ENCODE results near the gene SUPT7L.

DNA sequence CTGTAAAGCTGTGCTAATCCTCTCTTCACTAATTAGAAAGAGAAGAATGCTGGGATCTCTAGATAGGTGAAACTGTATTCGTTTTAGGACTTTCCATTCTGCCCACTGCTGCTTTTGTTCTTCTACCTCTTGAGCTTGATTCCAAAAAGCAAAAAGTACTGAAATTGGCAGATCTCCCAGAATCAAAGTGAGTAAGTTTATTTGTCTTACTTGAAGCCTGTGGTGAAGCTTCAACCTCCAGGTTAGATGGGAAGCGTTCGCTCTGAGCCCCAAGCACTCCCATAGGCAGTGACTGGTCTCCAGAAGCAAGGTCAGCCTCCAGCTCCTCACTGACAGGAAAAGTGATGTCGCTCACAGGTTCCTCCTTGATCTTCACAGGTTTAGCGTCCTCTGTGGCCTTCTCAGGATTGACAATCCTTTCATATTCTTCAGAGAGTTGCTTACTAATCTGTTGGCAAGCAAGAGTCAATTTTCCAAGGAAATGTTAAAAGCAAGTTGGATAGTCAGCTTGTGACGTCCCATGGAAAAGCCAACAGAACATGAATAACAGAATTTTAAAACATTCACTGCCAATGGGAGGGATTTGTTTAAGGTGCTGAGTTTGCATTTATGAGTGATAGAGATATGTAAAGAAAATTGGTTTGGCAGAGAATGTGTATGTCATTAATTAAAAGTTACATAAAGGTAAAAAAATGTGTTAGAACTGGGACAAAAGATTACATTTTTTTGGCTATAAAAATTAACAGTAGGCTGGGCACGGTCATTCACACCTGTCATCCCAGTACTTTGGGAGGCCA is 8.1 kb downstream of the SUPT7L start:
- TF ChIP-seq REST (IDR thresholded peaks at IDR 0.05; ENCODE audit: insufficient read depth in 1 of 2, low read depth in 2 of 2, low read length in 1 of 2) (no peak), CTCF (IDR thresholded peaks at IDR 0.05) (no peak), POLR2AphosphoS5 (IDR thresholded peaks at IDR 0.05; ENCODE audit: low read depth, low read length) (no peak), TCF7L2 (IDR thresholded peaks at IDR 0.05; ENCODE audit: low read depth, low read length) (no peak)

Data from Panc1 (cell line).